BLaER1 treated with 17β-estradiol and CSF1 and Interleukin-3, amounts not matched to agents 10 nM and 100 nM (cell line): ENCODE data around the gene ARAP1.

ENCODE experiments used
- H3K27ac ChIP-seq, 11 experiments: shearing (Covaris generic); formaldehyde crosslinking; 2 replicates each; pipeline ENCODE4 v1.8.1; 2022
- H3K27me3 ChIP-seq, 11 experiments: shearing (Covaris generic); formaldehyde crosslinking; 2 replicates each; pipeline ENCODE4 v1.8.1; 2022
- H3K36me3 ChIP-seq, 11 experiments: shearing (Covaris generic); formaldehyde crosslinking; 2 replicates each; pipeline ENCODE4 v1.8.1; 2022
- H3K4me1 ChIP-seq, 10 experiments: shearing (Covaris generic); formaldehyde crosslinking; 2 replicates each; pipeline ENCODE4 v1.8.1; 2022
- H3K4me2 ChIP-seq, 11 experiments: shearing (Covaris generic); formaldehyde crosslinking; 2 replicates each; pipeline ENCODE4 v1.8.1; 2022
- H3K4me3 ChIP-seq, 10 experiments: shearing (Covaris generic); formaldehyde crosslinking; 2 replicates each; pipeline ENCODE4 v1.8.1; 2022
- H3K9ac ChIP-seq, 11 experiments: shearing (Covaris generic); formaldehyde crosslinking; 2 replicates each; pipeline ENCODE4 v1.8.1; 2022
- H3K9me3 ChIP-seq, 11 experiments: shearing (Covaris generic); formaldehyde crosslinking; replicated peaks in 1 of 11; 2 replicates each; pipeline ENCODE4 v1.8.1; 2022
- H4K20me1 ChIP-seq, 11 experiments: shearing (Covaris generic); formaldehyde crosslinking; 2 replicates each; pipeline ENCODE4 v1.8.1; 2022
- Cebpa-rat ChIP-seq, 11 experiments: shearing (Covaris generic); IDR thresholded peaks; 2 replicates each; pipeline ENCODE4 v1.8.1; 2022

Gene ARAP1

DNA sequence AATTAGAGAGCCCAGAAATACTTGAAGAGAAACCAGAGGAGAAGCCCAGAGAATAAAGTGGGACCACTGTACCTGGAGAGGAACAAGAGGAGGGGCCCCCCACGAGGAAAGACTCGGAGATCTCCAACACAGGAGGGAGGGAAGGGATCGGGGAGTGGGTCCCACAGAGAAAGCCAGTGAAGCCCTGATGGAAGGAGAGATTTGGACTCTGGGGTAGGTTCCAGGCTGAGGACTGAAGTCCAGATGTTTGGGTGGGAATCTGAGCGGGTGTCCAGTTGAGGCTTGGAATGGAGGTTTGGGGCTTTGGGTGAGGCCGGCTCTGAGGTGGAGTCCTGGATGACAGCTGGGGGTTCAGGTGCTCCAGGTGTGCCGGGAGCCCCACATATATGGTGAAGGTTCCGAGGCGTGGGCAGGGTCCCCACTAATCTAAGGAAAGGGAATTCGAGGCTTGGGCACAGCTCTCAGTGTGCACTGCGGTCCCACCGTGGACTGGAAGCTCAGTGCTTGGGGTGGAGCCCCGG, 110.6 kb downstream of the ARAP1 start:
- Histone ChIP-seq H3K36me3 (no peaks in the 10 kb centered on the region), H3K27me3 (peaks cover 32 to 54% (median 43%) of the 10 kb centered on the region in 11 experiments), H3K4me3 (peak overlapping the region; percentile 38 to 62 (median 49); a peak in 12 of 20 replicates), H4K20me1 (peaks cover 0 to 14% (median 0%) of the 10 kb centered on the region in 11 experiments; a peak in 6 of 22 replicates), H3K9me3 (no peaks in the 10 kb centered on the region), H3K4me2 (peak overlapping the region in 9 of 11 experiments; percentile 76 to 98 (median 89); a peak in 17 of 22 replicates), H3K9ac (0 out of 22 replicates have a peak overlapping the region, but pooled peaks of 1 of the 11 experiments have one; percentile 32), H3K4me1 (peaks cover 0 to 29% (median 12%) of the 10 kb centered on the region in 10 experiments; a peak in 16 of 20 replicates), H3K27ac (no peak overlapping the region)
- no peak for TF ChIP-seq Cebpa-rat (IDR thresholded peaks at IDR 0.05)

DNA sequence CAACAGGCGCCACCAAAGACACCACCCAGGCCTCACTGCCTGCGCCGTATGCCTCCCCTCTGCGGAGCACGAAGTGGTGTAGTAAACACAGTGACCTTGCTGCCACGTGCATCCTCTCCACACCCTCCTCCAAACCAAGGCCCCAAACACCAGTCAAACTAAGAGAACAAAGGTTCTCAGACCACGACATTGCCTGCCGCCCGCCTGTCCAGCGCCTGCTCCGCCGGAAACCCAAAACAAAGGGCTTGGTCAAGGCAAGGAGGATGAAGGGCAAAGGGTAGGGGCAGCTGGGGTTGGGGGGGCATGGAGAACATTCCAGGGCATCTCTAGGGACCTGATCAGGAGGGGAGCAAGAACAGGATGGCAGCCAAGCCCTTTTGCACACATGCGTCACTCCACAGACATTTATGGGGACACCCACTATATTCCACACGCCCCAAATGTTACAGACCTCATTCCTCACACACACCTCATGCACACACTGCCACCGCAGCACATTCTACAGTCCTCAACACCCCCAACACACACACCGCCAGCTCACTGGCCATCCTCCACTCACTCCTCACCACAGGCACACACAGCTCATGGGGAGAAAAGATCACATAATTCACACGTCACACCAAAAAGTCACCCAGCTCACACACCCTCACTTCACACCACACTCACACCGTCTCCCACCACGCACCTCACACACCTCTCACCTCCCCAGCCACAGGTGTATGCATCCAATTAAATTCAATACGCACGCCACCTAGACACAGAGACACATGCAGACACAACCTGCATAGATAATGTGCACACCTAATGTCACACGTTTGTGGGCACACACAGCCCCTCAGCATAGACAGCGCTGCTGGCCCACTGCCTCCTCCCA, 112.5 kb downstream of the ARAP1 start:
- no peak for TF ChIP-seq Cebpa-rat (IDR thresholded peaks at IDR 0.05)
- H3K36me3 ChIP-seq = no peaks in the 10 kb centered on the region
- H3K4me3 ChIP-seq = no peak overlapping the region
- no peak overlapping the region for H3K27ac ChIP-seq
- no peak overlapping the region for H3K9ac ChIP-seq
- H3K4me1 ChIP-seq = peaks cover 9 to 41% (median 25%) of the 10 kb centered on the region in 10 experiments
- no peak overlapping the region for H3K4me2 ChIP-seq
- no peaks in the 10 kb centered on the region for H3K9me3 ChIP-seq
- H4K20me1 ChIP-seq = peaks cover 0 to 22% (median 0%) of the 10 kb centered on the region in 11 experiments; a peak in 6 of 22 replicates
- H3K27me3 ChIP-seq = peaks cover 32 to 66% (median 57%) of the 10 kb centered on the region in 11 experiments

DNA sequence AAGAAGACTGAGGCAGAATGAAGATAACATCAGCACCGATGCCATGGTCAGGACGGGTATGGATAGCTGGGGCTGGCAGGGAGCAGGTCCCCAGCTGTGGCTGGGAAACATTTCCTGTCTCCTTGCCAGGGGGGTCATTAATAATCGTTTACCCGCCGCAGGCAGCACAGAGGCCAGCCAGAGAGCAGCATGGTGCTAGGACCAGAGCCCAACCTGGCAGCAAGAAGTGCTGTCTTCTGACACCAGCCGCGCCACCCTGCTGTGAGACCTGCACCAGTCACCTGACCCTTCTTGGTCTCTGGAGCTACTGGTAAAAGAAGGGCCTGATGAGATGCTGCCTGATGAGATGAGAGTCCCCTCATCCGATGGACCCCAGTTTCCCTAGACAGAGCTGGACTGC, 114.3 kb downstream of the ARAP1 start:
- H3K4me2 ChIP-seq = no peak overlapping the region
- no peak overlapping the region for H3K9ac ChIP-seq
- no peak overlapping the region for H3K4me3 ChIP-seq
- H3K9me3 ChIP-seq = no peaks in the 10 kb centered on the region
- peaks cover 0 to 22% (median 0%) of the 10 kb centered on the region in 11 experiments; a peak in 6 of 22 replicates for H4K20me1 ChIP-seq
- H3K27me3 ChIP-seq = peaks cover 27 to 60% (median 53%) of the 10 kb centered on the region in 11 experiments
- no peak for TF ChIP-seq Cebpa-rat (IDR thresholded peaks at IDR 0.05)
- peaks cover 9 to 51% (median 19%) of the 10 kb centered on the region in 10 experiments for H3K4me1 ChIP-seq
- H3K27ac ChIP-seq = no peak overlapping the region
- H3K36me3 ChIP-seq = no peaks in the 10 kb centered on the region

DNA sequence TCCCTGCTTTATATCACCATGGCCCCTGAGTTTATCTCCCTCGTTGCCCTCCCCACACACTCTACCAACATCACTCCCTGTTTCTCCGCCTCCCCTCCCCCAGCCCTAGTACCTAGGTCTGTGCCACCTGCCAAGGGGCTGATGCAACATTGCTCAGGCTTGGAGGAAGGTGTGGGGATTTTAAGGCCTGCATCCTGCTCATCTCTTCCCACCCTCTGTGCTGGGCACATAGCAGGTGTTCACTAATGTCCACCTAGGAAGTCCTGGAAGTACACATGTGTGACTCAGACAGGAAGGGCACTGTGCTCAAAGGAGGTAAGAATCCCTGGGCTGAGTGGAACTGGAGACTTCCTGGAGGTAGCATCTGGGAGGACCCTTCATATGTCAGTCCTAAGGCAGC, 115.0 kb downstream of the ARAP1 start:
- Histone ChIP-seq H3K36me3 (no peaks in the 10 kb centered on the region), H3K9me3 (no peaks in the 10 kb centered on the region), H3K27ac (no peak overlapping the region), H3K4me1 (peaks cover 9 to 52% (median 20%) of the 10 kb centered on the region in 10 experiments), H3K4me3 (no peak overlapping the region), H3K27me3 (peaks cover 19 to 53% (median 46%) of the 10 kb centered on the region in 11 experiments), H3K4me2 (no peak overlapping the region), H3K9ac (no peak overlapping the region), H4K20me1 (peaks cover 0 to 22% (median 0%) of the 10 kb centered on the region in 11 experiments; a peak in 6 of 22 replicates)
- no peak for TF ChIP-seq Cebpa-rat (IDR thresholded peaks at IDR 0.05)

DNA sequence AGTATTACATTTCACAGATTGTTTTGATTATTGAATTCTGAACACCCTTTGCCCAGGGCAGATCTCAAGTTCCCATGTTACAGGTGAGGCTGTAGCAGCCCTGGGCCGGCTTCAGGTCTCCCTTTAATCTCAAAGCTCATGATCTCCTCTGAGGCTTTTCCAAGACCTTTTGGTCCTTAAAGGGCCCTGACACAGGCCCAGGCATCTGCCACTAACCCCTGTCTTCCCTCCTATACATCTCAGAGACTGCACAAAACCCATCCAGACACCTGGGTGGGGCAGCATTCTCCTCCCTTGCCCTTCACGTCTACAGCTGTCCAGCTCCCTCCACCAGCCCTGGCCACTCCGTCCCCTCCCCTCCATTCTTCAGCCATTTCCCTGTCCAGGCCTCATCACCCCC, 115.8 kb downstream of the ARAP1 start:
- Histone ChIP-seq H3K36me3 (no peaks in the 10 kb centered on the region), H3K27ac (no peak overlapping the region), H4K20me1 (peaks cover 0 to 14% (median 0%) of the 10 kb centered on the region in 11 experiments; a peak in 6 of 22 replicates), H3K27me3 (peaks cover 11 to 45% (median 37%) of the 10 kb centered on the region in 11 experiments), H3K9ac (0 out of 22 replicates have a peak overlapping the region, but pooled peaks of 1 of the 11 experiments have one; percentile 10), H3K4me2 (peak overlapping the region in 10 of 11 experiments; percentile 50 to 77 (median 63); a peak in 16 of 22 replicates), H3K4me1 (peaks cover 9 to 47% (median 16%) of the 10 kb centered on the region in 10 experiments), H3K9me3 (no peaks in the 10 kb centered on the region), H3K4me3 (no peak overlapping the region)
- no peak for TF ChIP-seq Cebpa-rat (IDR thresholded peaks at IDR 0.05)

DNA sequence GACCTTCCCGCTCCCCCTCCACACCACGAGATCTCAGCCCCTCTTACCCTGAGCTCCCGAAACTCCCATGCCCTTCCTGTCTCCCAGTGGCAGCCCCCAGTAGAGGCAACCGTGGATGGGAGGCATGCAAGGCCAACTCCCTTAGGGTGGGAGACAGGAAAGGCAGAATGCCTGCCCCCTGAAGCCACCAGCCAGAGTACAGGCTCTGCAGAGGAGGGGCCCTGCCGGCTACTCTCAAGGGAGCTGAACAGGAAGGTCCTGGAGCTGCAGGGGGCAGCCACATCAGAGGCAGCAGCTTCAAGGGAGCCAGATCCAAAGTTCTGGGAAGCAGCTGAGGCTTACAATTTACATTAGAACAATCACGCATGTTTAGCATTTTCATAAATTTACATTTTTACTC, 116.3 kb downstream of the ARAP1 start:
- Histone ChIP-seq H3K4me3 (no peak overlapping the region), H3K4me1 (peaks cover 9 to 47% (median 16%) of the 10 kb centered on the region in 10 experiments), H3K27ac (no peak overlapping the region), H4K20me1 (peaks cover 0 to 14% (median 0%) of the 10 kb centered on the region in 11 experiments; a peak in 3 of 22 replicates), H3K27me3 (peaks cover 7 to 41% (median 33%) of the 10 kb centered on the region in 11 experiments), H3K9me3 (no peaks in the 10 kb centered on the region), H3K36me3 (no peaks in the 10 kb centered on the region), H3K9ac (peak overlapping the region in 1 of 11 experiments; percentile 10; a peak in 1 of 22 replicates), H3K4me2 (peak overlapping the region; percentile 24 to 77 (median 63))
- TF ChIP-seq Cebpa-rat (IDR thresholded peaks at IDR 0.05) = no peak

DNA sequence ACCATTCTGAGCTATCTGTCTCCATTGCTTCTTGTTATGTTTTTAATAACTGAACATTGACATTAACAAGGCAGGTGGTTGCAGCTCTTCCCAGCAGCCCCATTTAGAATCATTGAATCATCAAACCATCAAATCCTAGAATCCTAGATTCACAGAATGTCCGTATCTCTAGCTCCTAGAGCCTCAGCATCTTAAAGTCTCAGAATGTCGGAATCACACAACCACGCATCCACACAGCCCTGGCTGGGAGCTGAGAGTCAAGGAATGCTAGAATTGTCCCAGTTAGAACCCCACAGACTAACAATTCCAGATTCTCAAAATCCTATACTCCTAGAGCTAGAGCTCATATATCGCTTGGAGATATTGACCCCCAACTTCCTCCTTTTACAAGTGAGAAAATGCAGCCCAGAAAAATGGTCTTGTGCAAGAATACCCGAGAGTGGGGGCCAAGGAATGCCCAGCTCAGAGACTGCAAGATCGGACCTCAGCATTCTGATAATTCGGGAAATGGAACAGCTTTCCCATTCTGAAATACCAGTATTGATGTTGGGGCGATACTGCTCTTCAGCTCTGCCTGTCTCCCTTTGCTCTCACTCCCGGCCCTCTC, 116.8 kb downstream of the ARAP1 start:
- no peak overlapping the region for H3K27ac ChIP-seq
- H3K4me3 ChIP-seq = no peak overlapping the region
- H3K9me3 ChIP-seq = no peaks in the 10 kb centered on the region
- peak overlapping the region; percentile 24 to 77 (median 63) for H3K4me2 ChIP-seq
- peaks cover 0 to 14% (median 0%) of the 10 kb centered on the region in 11 experiments; a peak in 2 of 22 replicates for H4K20me1 ChIP-seq
- H3K4me1 ChIP-seq = peaks cover 9 to 47% (median 16%) of the 10 kb centered on the region in 10 experiments
- no peak overlapping the region for H3K9ac ChIP-seq
- no peaks in the 10 kb centered on the region for H3K36me3 ChIP-seq
- 0 out of 22 replicates have a peak, but pooled peaks of 1 of the 11 experiments have one; percentile 17 for TF ChIP-seq Cebpa-rat (IDR thresholded peaks at IDR 0.05)
- peaks cover 2 to 35% (median 28%) of the 10 kb centered on the region in 11 experiments for H3K27me3 ChIP-seq
